HG03520 (cell line): ENCODE measurements around the gene SLC25A45.
A peak's percentile ranks its signal among the peaks of the same experiment; 100 is the strongest.

Experiments
- ATAC-seq: cut with Tn5 transposase; IDR thresholded peaks from one replicate; pipeline ENCODE4 v1.9.1; 2021; ENCODE audit warnings: mild to moderate bottlenecking, moderate library complexity; ENCODE audit not compliant: unreplicated experiment

Gene SLC25A45, protein sequence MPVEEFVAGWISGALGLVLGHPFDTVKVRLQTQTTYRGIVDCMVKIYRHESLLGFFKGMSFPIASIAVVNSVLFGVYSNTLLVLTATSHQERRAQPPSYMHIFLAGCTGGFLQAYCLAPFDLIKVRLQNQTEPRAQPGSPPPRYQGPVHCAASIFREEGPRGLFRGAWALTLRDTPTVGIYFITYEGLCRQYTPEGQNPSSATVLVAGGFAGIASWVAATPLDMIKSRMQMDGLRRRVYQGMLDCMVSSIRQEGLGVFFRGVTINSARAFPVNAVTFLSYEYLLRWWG

DNA sequence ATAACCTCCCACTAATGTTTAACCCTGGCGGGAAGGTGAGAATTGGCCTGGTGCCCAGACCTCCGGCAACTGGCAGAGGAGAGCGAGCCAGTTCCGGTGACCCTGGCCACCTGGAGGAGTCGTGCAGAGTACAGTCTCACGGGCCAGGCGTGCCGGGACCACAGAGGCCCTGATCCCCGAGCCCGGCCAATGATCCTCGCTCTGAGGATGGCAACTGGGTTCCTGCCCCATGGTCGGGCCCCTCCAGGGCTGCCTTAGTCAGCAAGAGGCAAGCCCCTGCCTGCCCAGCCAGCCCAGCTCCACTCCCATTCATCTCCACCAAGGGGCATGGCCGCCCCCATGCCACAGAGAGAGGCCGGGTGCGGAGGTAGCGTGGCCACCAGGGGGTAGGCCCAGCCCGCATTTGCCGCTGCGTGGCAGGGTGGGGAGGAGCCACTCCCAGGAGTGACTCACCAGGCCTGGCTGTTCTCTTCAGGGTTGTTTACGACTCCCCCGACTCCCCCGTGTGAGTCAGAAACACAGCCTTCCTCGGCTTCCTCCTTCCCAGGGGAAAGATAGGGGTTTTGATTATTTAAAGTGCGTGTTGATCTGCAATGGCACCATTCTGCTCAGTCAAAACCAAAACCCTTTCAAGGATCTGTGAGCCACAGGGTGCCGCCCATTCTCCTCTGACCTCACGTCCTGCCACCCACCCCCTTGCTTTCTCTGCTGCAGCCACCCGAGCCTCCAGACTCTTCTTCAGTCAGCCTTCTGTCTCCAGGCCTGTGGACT is at the start of gene SLC25A45:
Gene SLC25A45 (minus strand): TSS at position 614 of the 771 bp plus-strand sequence. CDS start 695 bp downstream, outside the sequence.
- ATAC-seq, result peak; percentile 52

GRCh38 chr11:65431451-65432099 is 49.1 kb upstream of the SLC25A45 start:
- ATAC-seq, result no peak

- no peak for ATAC-seq
Measured at GRCh38 chr11:65430406-65431217, 48.2 kb upstream of the SLC25A45 start.

GRCh38 chr11:65429724-65430405 is 47.4 kb upstream of the SLC25A45 start:
- no peak for ATAC-seq

GRCh38 chr11:65429068-65429681 is 46.7 kb upstream of the SLC25A45 start:
- no peak for ATAC-seq

- no peak for ATAC-seq
Measured at GRCh38 chr11:65428578-65429067, 46.2 kb upstream of the SLC25A45 start.

DNA sequence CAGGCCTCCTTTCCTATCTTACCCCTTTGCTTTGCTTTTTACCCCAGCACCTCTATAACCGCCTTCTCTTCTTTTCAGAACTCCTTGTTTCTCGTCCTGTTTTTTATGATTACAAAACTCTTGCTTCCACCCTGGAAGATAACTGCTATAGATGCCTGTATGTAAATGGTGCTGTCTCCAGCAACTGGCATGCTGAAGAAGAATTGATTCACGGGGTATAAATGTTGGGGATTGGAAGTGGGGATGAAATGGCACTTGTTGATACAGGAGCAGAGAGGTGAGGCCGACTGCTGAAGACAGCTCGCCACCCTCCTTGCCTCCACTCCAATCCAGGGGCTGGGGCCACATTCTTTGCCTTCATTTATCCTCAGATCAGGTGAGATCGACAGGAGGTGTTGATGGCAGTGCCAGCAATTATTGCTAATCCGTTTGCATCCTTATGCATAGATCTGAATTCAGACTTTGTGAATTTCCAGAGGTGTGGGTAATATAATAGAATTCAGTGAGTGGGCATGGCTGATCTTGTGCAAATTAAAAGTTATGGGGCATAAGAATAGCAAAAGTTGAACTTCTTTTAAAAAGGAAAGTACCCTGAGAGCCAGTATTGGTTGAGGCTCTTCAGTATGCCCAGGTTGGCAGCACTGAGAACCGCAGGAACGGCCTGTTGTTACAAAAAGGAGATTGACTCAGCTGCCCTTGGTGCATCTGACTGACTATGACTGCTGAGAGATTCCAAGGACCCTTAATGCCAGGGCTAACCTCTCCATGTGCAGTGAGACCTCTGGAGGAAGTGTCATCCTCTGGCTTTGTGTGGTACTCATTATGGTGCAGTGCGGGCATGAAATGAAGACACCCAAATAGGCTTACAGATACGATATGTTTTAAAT is 45.5 kb upstream of the SLC25A45 start:
- ATAC-seq, result no peak

- no peak for ATAC-seq
Measured at GRCh38 chr11:65426839-65427690, 44.6 kb upstream of the SLC25A45 start.

DNA sequence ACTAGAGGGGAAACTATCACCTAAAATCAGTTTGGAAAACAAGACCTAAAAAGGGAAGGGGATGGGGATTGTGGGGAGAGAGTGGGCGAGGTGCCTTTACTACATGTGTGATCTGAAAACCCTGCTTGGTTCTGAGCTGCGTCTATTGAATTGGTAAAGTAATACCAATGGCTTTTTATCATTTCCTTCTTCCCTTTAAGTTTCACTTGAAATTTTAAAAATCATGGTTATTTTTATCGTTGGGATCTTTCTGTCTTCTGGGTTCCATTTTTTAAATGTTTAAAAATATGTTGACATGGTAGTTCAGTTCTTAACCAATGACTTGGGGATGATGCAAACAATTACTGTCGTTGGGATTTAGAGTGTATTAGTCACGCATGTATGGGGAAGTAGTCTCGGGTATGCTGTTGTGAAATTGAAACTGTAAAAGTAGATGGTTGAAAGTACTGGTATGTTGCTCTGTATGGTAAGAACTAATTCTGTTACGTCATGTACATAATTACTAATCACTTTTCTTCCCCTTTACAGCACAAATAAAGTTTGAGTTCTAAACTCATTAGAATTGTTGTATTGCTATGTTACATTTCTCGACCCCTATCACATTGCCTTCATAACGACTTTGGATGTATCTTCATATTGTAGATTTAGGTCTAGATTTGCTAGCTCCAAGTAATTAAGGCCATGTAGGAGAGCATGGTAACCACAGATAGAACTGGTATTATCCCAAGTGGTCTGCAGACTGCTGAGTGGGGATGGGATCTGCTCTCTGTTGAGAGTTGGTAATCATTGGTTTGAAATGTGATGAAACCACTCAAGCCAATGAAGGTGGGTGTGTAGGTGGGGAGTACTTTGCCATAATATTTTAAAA is 43.8 kb upstream of the SLC25A45 start:
- ATAC-seq, result no peak

DNA sequence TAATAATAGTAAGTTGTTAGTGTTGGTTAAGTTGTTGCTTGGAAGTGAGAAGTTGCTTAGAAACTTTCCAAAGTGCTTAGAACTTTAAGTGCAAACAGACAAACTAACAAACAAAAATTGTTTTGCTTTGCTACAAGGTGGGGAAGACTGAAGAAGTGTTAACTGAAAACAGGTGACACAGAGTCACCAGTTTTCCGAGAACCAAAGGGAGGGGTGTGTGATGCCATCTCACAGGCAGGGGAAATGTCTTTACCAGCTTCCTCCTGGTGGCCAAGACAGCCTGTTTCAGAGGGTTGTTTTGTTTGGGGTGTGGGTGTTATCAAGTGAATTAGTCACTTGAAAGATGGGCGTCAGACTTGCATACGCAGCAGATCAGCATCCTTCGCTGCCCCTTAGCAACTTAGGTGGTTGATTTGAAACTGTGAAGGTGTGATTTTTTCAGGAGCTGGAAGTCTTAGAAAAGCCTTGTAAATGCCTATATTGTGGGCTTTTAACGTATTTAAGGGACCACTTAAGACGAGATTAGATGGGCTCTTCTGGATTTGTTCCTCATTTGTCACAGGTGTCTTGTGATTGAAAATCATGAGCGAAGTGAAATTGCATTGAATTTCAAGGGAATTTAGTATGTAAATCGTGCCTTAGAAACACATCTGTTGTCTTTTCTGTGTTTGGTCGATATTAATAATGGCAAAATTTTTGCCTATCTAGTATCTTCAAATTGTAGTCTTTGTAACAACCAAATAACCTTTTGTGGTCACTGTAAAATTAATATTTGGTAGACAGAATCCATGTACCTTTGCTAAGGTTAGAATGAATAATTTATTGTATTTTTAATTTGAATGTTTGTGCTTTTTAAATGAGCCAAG is 42.9 kb upstream of the SLC25A45 start:
- no peak for ATAC-seq

- ATAC-seq, result no peak
Measured at GRCh38 chr11:65424205-65425104, 42.0 kb upstream of the SLC25A45 start.

DNA sequence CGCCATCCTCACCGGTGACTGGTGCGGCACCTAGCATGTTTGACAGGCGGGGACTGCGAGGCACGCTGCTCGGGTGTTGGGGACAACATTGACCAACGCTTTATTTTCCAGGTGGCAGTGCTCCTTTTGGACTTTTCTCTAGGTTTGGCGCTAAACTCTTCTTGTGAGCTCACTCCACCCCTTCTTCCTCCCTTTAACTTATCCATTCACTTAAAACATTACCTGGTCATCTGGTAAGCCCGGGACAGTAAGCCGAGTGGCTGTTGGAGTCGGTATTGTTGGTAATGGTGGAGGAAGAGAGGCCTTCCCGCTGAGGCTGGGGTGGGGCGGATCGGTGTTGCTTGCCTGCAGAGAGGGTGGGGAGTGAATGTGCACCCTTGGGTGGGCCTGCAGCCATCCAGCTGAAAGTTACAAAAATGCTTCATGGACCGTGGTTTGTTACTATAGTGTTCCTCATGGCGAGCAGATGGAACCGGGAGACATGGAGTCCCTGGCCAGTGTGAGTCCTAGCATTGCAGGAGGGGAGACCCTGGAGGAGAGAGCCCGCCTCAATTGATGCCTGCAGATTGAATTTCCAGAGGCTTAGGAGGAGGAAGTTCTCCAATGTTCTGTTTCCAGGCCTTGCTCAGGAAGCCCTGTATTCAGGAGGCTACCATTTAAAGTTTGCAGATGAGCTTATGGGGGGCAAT is 41.2 kb upstream of the SLC25A45 start:
- no peak for ATAC-seq

- no peak for ATAC-seq
Measured at GRCh38 chr11:65422633-65423515, 40.4 kb upstream of the SLC25A45 start, which contains the start of gene NEAT1. Gene NEAT1, plus strand, starts transcription at chr11:65422798.
